ENCODE results near the gene RNF212B. TPM values are rescaled to one million over a fixed set of nuclear protein-coding genes. Genes with fewer than 3 reads are reported as not detected.
"Not testable (repeated sequence)": the region's sequence is repeated elsewhere in the genome, so short reads cannot be mapped to it uniquely, and the experiment has no call there.

The RNF212B gene
- total RNA-seq, 4 donors from 2014 or later: not detected

- Histone ChIP-seq H3K27me3 (no peaks in the 10 kb centered on the region), H3K36me3 (no peaks in the 10 kb centered on the region), H3K27ac (no peak overlapping the region), H3K4me1 (no peaks in the 10 kb centered on the region), H3K9me3 (no peaks in the 10 kb centered on the region), H3K4me3 (no peak overlapping the region)
- TF ChIP-seq CTCF (IDR thresholded peaks at IDR 0.05): no peak
- TF ChIP-seq POLR2A (IDR thresholded peaks at IDR 0.05): no peak
- intact Hi-C loops (cut with DNase I; ENCODE audit: low total_unique reads): no loop called here
- no peak for DNase-seq
These were observed 20.5 kb downstream of the RNF212B start for GRCh38 chr14:23258256-23258655.

DNA sequence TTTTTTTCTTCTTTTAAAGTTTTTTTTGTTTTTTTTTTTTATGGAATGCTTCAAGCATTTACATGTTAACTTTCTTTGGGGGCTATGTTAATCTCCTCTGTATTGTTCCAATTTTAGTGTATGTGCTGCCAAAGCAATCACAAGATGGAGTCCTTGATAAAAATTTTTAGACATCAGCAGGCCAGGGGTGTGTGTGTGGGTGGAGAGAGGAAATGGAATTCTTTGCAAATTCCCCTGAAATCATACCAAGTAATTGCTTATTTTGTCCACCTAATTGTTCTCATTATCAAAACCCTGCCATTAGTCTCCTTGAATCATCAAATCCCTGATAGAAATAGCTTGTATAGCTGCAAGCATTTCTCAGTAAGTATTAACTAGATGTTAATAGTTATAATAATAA lies 21.7 kb downstream of the RNF212B start:
- H3K4me3 ChIP-seq: no peak overlapping the region
- H3K27me3 ChIP-seq: no peaks in the 10 kb centered on the region
- H3K36me3 ChIP-seq: no peaks in the 10 kb centered on the region
- H3K27ac ChIP-seq: no peak overlapping the region
- H3K4me1 ChIP-seq: no peaks in the 10 kb centered on the region
- TF ChIP-seq CTCF (IDR thresholded peaks at IDR 0.05) (no peak), POLR2A (IDR thresholded peaks at IDR 0.05) (no peak)
- H3K9me3 ChIP-seq: no peaks in the 10 kb centered on the region
- intact Hi-C loops (cut with DNase I; ENCODE audit: low total_unique reads): no loop called here
- DNase-seq: no peak

GRCh38 chr14:23260849-23261248 lies 23.1 kb downstream of the RNF212B start:
- intact Hi-C loops (cut with DNase I; ENCODE audit: low total_unique reads); DNase-seq; H3K9me3 ChIP-seq; H3K4me3 ChIP-seq; H3K36me3 ChIP-seq; H3K27me3 ChIP-seq; H3K4me1 ChIP-seq; H3K27ac ChIP-seq: not testable (repeated sequence)

GRCh38 chr14:23269193-23269592 lies 31.5 kb downstream of the RNF212B start:
- TF ChIP-seq CTCF (IDR thresholded peaks at IDR 0.05) (no peak), POLR2A (IDR thresholded peaks at IDR 0.05) (no peak)
- no peaks in the 10 kb centered on the region for H3K27me3 ChIP-seq
- no peaks in the 10 kb centered on the region for H3K36me3 ChIP-seq
- intact Hi-C loops (cut with DNase I; ENCODE audit: low total_unique reads): no loop called here
- H3K4me3 ChIP-seq: no peak overlapping the region
- H3K27ac ChIP-seq: no peak overlapping the region
- H3K4me1 ChIP-seq: no peaks in the 10 kb centered on the region
- no peak for DNase-seq
- H3K9me3 ChIP-seq: no peaks in the 10 kb centered on the region

DNA sequence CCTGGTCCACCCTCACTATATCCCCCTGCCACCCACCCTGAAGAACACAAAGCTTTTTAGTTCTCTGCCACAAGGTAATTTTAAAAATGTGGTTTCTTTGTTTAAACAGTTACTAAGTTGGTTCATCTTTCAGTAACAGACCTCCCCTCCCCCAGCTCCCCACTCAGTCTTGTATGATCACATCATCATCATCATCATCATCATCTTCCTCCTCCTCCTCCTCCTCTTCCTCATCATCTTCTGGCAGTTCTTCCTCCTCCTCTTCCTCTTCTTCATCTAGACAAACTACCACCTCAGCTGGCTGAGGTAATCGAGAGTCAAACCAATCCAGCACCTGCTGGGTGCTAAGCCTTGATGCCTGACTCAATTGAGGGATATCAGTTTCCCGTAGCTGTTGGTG lies 37.7 kb downstream of the RNF212B start:
- Histone ChIP-seq H3K4me1 (no peaks in the 10 kb centered on the region), H3K9me3 (no peaks in the 10 kb centered on the region), H3K4me3 (no peak overlapping the region), H3K27ac (no peak overlapping the region), H3K36me3 (no peaks in the 10 kb centered on the region), H3K27me3 (no peaks in the 10 kb centered on the region)
- no peak for DNase-seq
- TF ChIP-seq POLR2A (IDR thresholded peaks at IDR 0.05): no peak
- no peak for TF ChIP-seq CTCF (IDR thresholded peaks at IDR 0.05)
- intact Hi-C loops (cut with DNase I; ENCODE audit: low total_unique reads): no loop called here

DNA sequence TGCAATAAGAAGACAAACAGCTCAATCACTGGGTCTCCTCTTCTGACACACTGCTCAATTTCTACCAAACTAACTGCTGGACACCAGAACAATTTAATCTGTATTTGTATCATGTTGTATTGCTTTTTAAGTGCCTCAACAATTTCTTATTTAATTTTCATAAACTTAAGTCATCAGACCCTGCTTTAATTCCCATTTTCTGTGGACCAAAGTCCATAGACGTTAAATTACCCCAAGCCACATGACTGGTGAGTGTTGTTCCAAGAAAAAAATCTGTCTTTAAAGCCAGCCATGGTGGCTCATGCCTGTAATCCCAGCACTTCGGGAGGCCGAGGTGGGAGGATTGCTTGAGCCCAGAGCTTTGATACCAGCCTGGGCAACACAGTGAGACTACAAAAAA lies 39.5 kb downstream of the RNF212B start:
- intact Hi-C loops (cut with DNase I; ENCODE audit: low total_unique reads): no loop called here
- Histone ChIP-seq H3K9me3 (no peaks in the 10 kb centered on the region), H3K4me1 (no peaks in the 10 kb centered on the region), H3K27me3 (no peaks in the 10 kb centered on the region), H3K4me3 (no peak overlapping the region), H3K27ac (no peak overlapping the region), H3K36me3 (no peaks in the 10 kb centered on the region)
- TF ChIP-seq CTCF (IDR thresholded peaks at IDR 0.05) (no peak), POLR2A (IDR thresholded peaks at IDR 0.05) (no peak)
- DNase-seq: no peak

- DNase-seq; H3K9me3 ChIP-seq; H3K4me1 ChIP-seq; H3K27ac ChIP-seq; intact Hi-C loops (cut with DNase I; ENCODE audit: low total_unique reads); H3K4me3 ChIP-seq; H3K36me3 ChIP-seq; H3K27me3 ChIP-seq: not testable (repeated sequence)
These were observed 40.2 kb downstream of the RNF212B start for GRCh38 chr14:23277928-23278327.
